ENCODE results near the gene FMO2.

FMO2 gene

GRCh38 chr1:171185091-171185490 lies at the start of gene FMO2:
Gene FMO2, plus strand, starts transcription at chr1:171185300. Its CDS starts 414 bp downstream, at chr1:171185714.
- H3K4me3 ChIP-seq (IDR thresholded peaks at IDR 0.05; ENCODE audit: insufficient read depth, low read depth, low read length) = no peak within 1 kb of the TSS
- no peaks in the 10 kb centered on the region for H4K20me1 ChIP-seq (ENCODE audit: insufficient read depth)
- no peak within 1 kb of the TSS for H3K4me2 ChIP-seq
- TF ChIP-seq, protein P1, sequence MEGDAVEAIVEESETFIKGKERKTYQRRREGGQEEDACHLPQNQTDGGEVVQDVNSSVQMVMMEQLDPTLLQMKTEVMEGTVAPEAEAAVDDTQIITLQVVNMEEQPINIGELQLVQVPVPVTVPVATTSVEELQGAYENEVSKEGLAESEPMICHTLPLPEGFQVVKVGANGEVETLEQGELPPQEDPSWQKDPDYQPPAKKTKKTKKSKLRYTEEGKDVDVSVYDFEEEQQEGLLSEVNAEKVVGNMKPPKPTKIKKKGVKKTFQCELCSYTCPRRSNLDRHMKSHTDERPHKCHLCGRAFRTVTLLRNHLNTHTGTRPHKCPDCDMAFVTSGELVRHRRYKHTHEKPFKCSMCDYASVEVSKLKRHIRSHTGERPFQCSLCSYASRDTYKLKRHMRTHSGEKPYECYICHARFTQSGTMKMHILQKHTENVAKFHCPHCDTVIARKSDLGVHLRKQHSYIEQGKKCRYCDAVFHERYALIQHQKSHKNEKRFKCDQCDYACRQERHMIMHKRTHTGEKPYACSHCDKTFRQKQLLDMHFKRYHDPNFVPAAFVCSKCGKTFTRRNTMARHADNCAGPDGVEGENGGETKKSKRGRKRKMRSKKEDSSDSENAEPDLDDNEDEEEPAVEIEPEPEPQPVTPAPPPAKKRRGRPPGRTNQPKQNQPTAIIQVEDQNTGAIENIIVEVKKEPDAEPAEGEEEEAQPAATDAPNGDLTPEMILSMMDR (conservative IDR thresholded peaks at IDR 0.05; ENCODE audit: low read depth, low read length) = no peak
- no peaks in the 10 kb centered on the region for H3K79me2 ChIP-seq (ENCODE audit: insufficient read depth, low read depth)
- H3K4me1 ChIP-seq (ENCODE audit: low read depth, poor library complexity, severe bottlenecking) = no peaks in the 10 kb centered on the region
- H3K36me3 ChIP-seq (ENCODE audit: insufficient read depth) = no peaks in the 10 kb centered on the region
- no peak within 1 kb of the TSS for H3K9ac ChIP-seq
- no peak within 1 kb of the TSS for H2AFZ ChIP-seq (ENCODE audit: low read depth)
- no peak within 1 kb of the TSS for H3K27ac ChIP-seq
- H3K27me3 ChIP-seq (ENCODE audit: insufficient read depth, low read depth) = no peaks in the 10 kb centered on the region

GRCh38 chr1:171137580-171137979 lies 47.5 kb upstream of the FMO2 start:
- no peak overlapping the region for H3K27ac ChIP-seq
- no peak overlapping the region for H3K9ac ChIP-seq
- H3K79me2 ChIP-seq (ENCODE audit: insufficient read depth, low read depth) = no peaks in the 10 kb centered on the region
- TF ChIP-seq, protein P1 (conservative IDR thresholded peaks at IDR 0.05; ENCODE audit: low read depth, low read length) = no peak
- no peak overlapping the region for H3K4me3 ChIP-seq (IDR thresholded peaks at IDR 0.05; ENCODE audit: insufficient read depth, low read depth, low read length)
- H4K20me1 ChIP-seq (ENCODE audit: insufficient read depth) = no peaks in the 10 kb centered on the region
- H2AFZ ChIP-seq (ENCODE audit: low read depth) = no peak overlapping the region
- H3K27me3 ChIP-seq (ENCODE audit: insufficient read depth, low read depth) = no peaks in the 10 kb centered on the region
- H3K4me2 ChIP-seq = no peak overlapping the region
- H3K4me1 ChIP-seq (ENCODE audit: low read depth, poor library complexity, severe bottlenecking) = no peaks in the 10 kb centered on the region
- no peaks in the 10 kb centered on the region for H3K36me3 ChIP-seq (ENCODE audit: insufficient read depth)

GRCh38 chr1:171138980-171139379 lies 46.1 kb upstream of the FMO2 start:
- no peak overlapping the region for H3K27ac ChIP-seq
- no peak overlapping the region for H2AFZ ChIP-seq (ENCODE audit: low read depth)
- no peaks in the 10 kb centered on the region for H3K79me2 ChIP-seq (ENCODE audit: insufficient read depth, low read depth)
- no peaks in the 10 kb centered on the region for H3K36me3 ChIP-seq (ENCODE audit: insufficient read depth)
- TF ChIP-seq, protein P1 (conservative IDR thresholded peaks at IDR 0.05; ENCODE audit: low read depth, low read length) = no peak
- no peak overlapping the region for H3K4me3 ChIP-seq (IDR thresholded peaks at IDR 0.05; ENCODE audit: insufficient read depth, low read depth, low read length)
- H3K4me2 ChIP-seq = no peak overlapping the region
- no peaks in the 10 kb centered on the region for H3K4me1 ChIP-seq (ENCODE audit: low read depth, poor library complexity, severe bottlenecking)
- H3K9ac ChIP-seq = no peak overlapping the region
- H4K20me1 ChIP-seq (ENCODE audit: insufficient read depth) = no peaks in the 10 kb centered on the region
- no peaks in the 10 kb centered on the region for H3K27me3 ChIP-seq (ENCODE audit: insufficient read depth, low read depth)

DNA sequence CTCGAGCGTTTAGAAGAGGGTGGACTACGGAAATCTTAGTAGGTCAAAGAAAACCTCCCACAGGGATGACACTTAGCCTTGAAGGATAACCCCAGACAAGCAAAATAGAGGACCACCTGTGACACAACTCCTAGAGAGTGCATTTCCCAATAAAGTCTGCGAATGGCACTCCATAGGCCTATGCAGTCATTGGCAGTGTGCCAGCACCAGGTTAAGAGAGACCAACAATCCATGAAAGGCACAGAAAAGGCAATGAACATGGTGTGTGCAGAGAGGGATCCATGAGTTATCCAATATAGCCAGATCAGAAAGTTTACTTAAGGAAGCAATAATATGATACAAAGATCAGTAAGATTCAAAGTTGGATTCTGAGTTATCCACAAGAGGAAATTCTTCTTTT lies 45.2 kb upstream of the FMO2 start:
- TF ChIP-seq, protein P1 (conservative IDR thresholded peaks at IDR 0.05; ENCODE audit: low read depth, low read length) = no peak
- no peak overlapping the region for H3K27ac ChIP-seq
- H3K36me3 ChIP-seq (ENCODE audit: insufficient read depth) = no peaks in the 10 kb centered on the region
- H3K4me3 ChIP-seq (IDR thresholded peaks at IDR 0.05; ENCODE audit: insufficient read depth, low read depth, low read length) = no peak overlapping the region
- no peaks in the 10 kb centered on the region for H3K27me3 ChIP-seq (ENCODE audit: insufficient read depth, low read depth)
- no peaks in the 10 kb centered on the region for H3K79me2 ChIP-seq (ENCODE audit: insufficient read depth, low read depth)
- no peak overlapping the region for H3K9ac ChIP-seq
- no peaks in the 10 kb centered on the region for H3K4me1 ChIP-seq (ENCODE audit: low read depth, poor library complexity, severe bottlenecking)
- no peak overlapping the region for H2AFZ ChIP-seq (ENCODE audit: low read depth)
- no peaks in the 10 kb centered on the region for H4K20me1 ChIP-seq (ENCODE audit: insufficient read depth)
- no peak overlapping the region for H3K4me2 ChIP-seq
